A549 (cell line): Measurements from ENCODE around the gene COX7A2L. TPM values are rescaled to one million over a fixed set of nuclear protein-coding genes. Genes with fewer than 3 reads are reported as not detected.

Source experiments
- ATAC-seq, 2 experiments: fragments of 200-7000 bp in 1 of 2; fragments of >200 bp in 1 of 2; cut with Nextera tagmentation in 1 of 2; cut with Tn5 transposase in 1 of 2; 3 replicates each; pipeline versions ENCODE4 v1.8.0 to v1.9.1; 2018 to 2020; ENCODE audit warnings: mild to moderate bottlenecking in 1 of 2, moderate library complexity in 1 of 2
- CTCF ChIA-PET: fragments of 300-600 bp; sonication (Branson Sonifier 250); formaldehyde crosslinking; extraction: SDS; loops from one replicate; lab custom pipeline; 2021; ENCODE audit warnings: antibody characterized with exemption, inconsistent platforms; lab: Yijun Ruan, JAX
- POLR2A ChIA-PET: fragments of 350-600 bp; formaldehyde crosslinking; extraction: SDS; loops from one replicate; lab custom pipeline; 2021; ENCODE audit warnings: antibody characterized with exemption, inconsistent platforms; lab: Yijun Ruan, JAX
- DNase-seq, 2 experiments: peaks; one replicate each; pipeline versions ENCODE4 v3.0.0 to v3.0.0-alpha.2; 2011 to 2016; ENCODE audit warnings: low read depth in 1 of 2, low spot score in 1 of 2
- FAIRE-seq: peaks from 2 replicates; lab custom pipeline; 2011; peaks lifted over from hg19 to GRCh38; lab: Jason Lieb, UNC
- H3K27ac ChIP-seq, 2 experiments: fragments of >200 bp; sonication (Bioruptor Twin); formaldehyde crosslinking; 3 replicates each; pipeline ENCODE4 v1.5.1; 2016 to 2017
- H3K4me1 ChIP-seq: fragments of >200 bp; sonication (Bioruptor Twin); formaldehyde crosslinking; 3 replicates; pipeline ENCODE4 v1.6.1; 2016
- H3K4me2 ChIP-seq: fragments of >200 bp; sonication (Bioruptor Twin); formaldehyde crosslinking; 3 replicates; pipeline ENCODE4 v1.6.1; 2016
- H3K4me3 ChIP-seq: fragments of >200 bp; sonication (Bioruptor Twin); formaldehyde crosslinking; 3 replicates; pipeline ENCODE4 v1.5.1; 2016
- H3K9me3 ChIP-seq: fragments of >200 bp; sonication (Bioruptor Twin); formaldehyde crosslinking; 3 replicates; pipeline ENCODE4 v1.6.1; 2016
- CBX8 ChIP-seq: fragments of 200-600 bp; sonication (generic); IDR thresholded peaks from 2 replicates; pipeline ENCODE4 v1.6.1; 2016
- CHD2 ChIP-seq: fragments of 150-350 bp; IDR thresholded peaks from 2 replicates; pipeline ENCODE4 v1.6.1; 2014; ENCODE audit warnings: low read length; ENCODE audit not compliant: partially characterized antibody
- EHF ChIP-seq: fragments of 250-450 bp; sonication (Bioruptor Pico); IDR thresholded peaks from 2 replicates; pipeline ENCODE4 v1.5.0; 2020; ENCODE audit warnings: mild to moderate bottlenecking
- ESRRA ChIP-seq: fragments of 150-350 bp; IDR thresholded peaks from 2 replicates; pipeline ENCODE4 v1.6.1; 2014; ENCODE audit warnings: mild to moderate bottlenecking, low read length, borderline replicate concordance
- FOSB ChIP-seq: fragments of 250-450 bp; sonication (Bioruptor Pico); IDR thresholded peaks from 2 replicates; pipeline ENCODE4 v1.5.0; 2020; ENCODE audit warnings: mild to moderate bottlenecking, moderate library complexity
- FOXS1 ChIP-seq: fragments of 250-450 bp; sonication (Bioruptor Pico); IDR thresholded peaks from 2 replicates; pipeline ENCODE4 v1.5.0; 2020; ENCODE audit warnings: mild to moderate bottlenecking, moderate library complexity
- HDAC2 ChIP-seq: fragments of 200-600 bp; sonication (generic); IDR thresholded peaks from 2 replicates; pipeline ENCODE4 v1.6.1; 2016
- KDM5A ChIP-seq: fragments of 200-600 bp; sonication (generic); IDR thresholded peaks from 2 replicates; pipeline ENCODE4 v1.6.1; 2016; ENCODE audit warnings: antibody characterized with exemption, mild to moderate bottlenecking
- MYC ChIP-seq: IDR thresholded peaks from 2 replicates; pipeline ENCODE4 v1.6.1; 2012; ENCODE audit warnings: mild to moderate bottlenecking, inconsistent platforms, low read length, improper control_type of control experiment, borderline replicate concordance
- POLR2A ChIP-seq: IDR thresholded peaks from 2 replicates; pipeline ENCODE4 v1.6.1; 2012; ENCODE audit warnings: mild to moderate bottlenecking, low read length
- RNF2 ChIP-seq: fragments of 200-600 bp; sonication (generic); IDR thresholded peaks from 2 replicates; pipeline ENCODE4 v1.6.1; 2016; ENCODE audit warnings: low read depth, mild to moderate bottlenecking, antibody characterized with exemption, moderate library complexity, borderline replicate concordance
- SMC3 ChIP-seq: fragments of >200 bp; sonication (Bioruptor Twin); formaldehyde crosslinking; IDR thresholded peaks from 3 replicates; pipeline ENCODE4 v1.6.1; 2018; ENCODE audit warnings: inconsistent platforms
- SREBF2 ChIP-seq: fragments of 450-650 bp; IDR thresholded peaks from 2 replicates; pipeline ENCODE4 v1.6.1; 2014; ENCODE audit warnings: mild to moderate bottlenecking, moderate library complexity
- ZC3H11A ChIP-seq: fragments of 450-650 bp; IDR thresholded peaks from 2 replicates; pipeline ENCODE4 v1.6.1; 2014; ENCODE audit warnings: antibody characterized with exemption, mild to moderate bottlenecking
- ZSCAN20 ChIP-seq: fragments of 250-450 bp; sonication (Bioruptor Pico); IDR thresholded peaks from 2 replicates; pipeline ENCODE4 v1.8.0; 2022; ENCODE audit warnings: mild to moderate bottlenecking, moderate library complexity
- WGBS: methylation state at CpG from one replicate; pipeline ENCODE4 v1.1.6; 2017; ENCODE audit errors: missing lambda C conversion rate; 5-methylcytosine and 5-hydroxymethylcytosine counted together
- polyA plus RNA-seq, 4 experiments: library from polyadenylated mRNA; depleted of rRNA in 3 of 4; stranded (reverse); fragments of >200 nt; fragmentation: RNase III in 1 of 4; extraction: RNeasy Plus Mini Kit Qiagen cat#74134 plus additional on column Dnase treatment in 1 of 4; gene quantifications; 2 replicates in 3 of 4; 3 replicates in 1 of 4; pipeline ENCODE4 v1.2.3, GENCODE V29; 2011 to 2017
- TF ChIP-seq, protein P1 (sequence below): fragments of >200 bp; sonication (Bioruptor Twin); formaldehyde crosslinking; IDR thresholded peaks from 3 replicates; pipeline ENCODE4 v1.5.1; 2016
- TF ChIP-seq, protein P2 (sequence below): fragments of 200-600 bp; sonication (generic); IDR thresholded peaks from 2 replicates; pipeline ENCODE4 v1.6.1; 2016; ENCODE audit warnings: antibody characterized with exemption, mild to moderate bottlenecking, moderate library complexity
- TF ChIP-seq, protein P3 (sequence below): fragments of 250-450 bp; sonication (Bioruptor Pico); IDR thresholded peaks from 2 replicates; pipeline ENCODE4 v1.5.0; 2020; ENCODE audit warnings: low read depth, mild to moderate bottlenecking, moderate library complexity
- TF ChIP-seq, protein P4 (sequence below): fragments of 150-350 bp; IDR thresholded peaks from 2 replicates; pipeline ENCODE4 v1.6.1; 2014; ENCODE audit warnings: low read depth, mild to moderate bottlenecking, low read length
- TF ChIP-seq, protein P5 (sequence below): IDR thresholded peaks from 2 replicates; pipeline ENCODE4 v1.6.1; 2012

The COX7A2L gene
- polyA plus RNA-seq, 2 of the 4 experiments (the other 2 are of a cell fraction), result 126 to 258 TPM

DNA sequence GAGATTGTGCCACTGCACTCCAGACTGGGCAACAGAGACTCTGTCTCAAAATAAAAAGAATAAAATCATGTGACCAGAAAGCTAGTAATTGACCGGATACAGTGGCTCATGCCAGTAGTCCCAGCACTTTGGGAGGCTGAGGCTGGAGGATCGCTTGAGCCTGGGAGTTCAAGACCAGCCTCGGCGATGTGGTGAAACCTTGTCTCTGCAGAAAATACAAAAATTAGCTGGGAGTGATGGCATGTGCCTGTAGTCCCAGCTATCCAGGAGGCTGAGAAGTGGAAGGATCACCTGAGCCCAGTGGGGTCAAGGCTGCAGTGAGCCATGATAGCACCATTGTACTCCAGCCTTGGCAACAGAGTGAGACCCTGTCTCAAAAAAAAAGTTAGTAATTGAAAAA lies 36.8 kb downstream of the COX7A2L start:
- no peak for ATAC-seq
- TF ChIP-seq SMC3, result no peak
- no peak for TF ChIP-seq ZC3H11A
- TF ChIP-seq FOXS1 (CRISPR knock-in tag), result no peak
- TF ChIP-seq CBX8, result no peak
- TF ChIP-seq, protein P1, sequence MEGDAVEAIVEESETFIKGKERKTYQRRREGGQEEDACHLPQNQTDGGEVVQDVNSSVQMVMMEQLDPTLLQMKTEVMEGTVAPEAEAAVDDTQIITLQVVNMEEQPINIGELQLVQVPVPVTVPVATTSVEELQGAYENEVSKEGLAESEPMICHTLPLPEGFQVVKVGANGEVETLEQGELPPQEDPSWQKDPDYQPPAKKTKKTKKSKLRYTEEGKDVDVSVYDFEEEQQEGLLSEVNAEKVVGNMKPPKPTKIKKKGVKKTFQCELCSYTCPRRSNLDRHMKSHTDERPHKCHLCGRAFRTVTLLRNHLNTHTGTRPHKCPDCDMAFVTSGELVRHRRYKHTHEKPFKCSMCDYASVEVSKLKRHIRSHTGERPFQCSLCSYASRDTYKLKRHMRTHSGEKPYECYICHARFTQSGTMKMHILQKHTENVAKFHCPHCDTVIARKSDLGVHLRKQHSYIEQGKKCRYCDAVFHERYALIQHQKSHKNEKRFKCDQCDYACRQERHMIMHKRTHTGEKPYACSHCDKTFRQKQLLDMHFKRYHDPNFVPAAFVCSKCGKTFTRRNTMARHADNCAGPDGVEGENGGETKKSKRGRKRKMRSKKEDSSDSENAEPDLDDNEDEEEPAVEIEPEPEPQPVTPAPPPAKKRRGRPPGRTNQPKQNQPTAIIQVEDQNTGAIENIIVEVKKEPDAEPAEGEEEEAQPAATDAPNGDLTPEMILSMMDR, result no peak
- no peak for TF ChIP-seq SREBF2
- TF ChIP-seq CHD2, result no peak
- TF ChIP-seq EHF (CRISPR knock-in tag), result no peak
- TF ChIP-seq, protein P2, sequence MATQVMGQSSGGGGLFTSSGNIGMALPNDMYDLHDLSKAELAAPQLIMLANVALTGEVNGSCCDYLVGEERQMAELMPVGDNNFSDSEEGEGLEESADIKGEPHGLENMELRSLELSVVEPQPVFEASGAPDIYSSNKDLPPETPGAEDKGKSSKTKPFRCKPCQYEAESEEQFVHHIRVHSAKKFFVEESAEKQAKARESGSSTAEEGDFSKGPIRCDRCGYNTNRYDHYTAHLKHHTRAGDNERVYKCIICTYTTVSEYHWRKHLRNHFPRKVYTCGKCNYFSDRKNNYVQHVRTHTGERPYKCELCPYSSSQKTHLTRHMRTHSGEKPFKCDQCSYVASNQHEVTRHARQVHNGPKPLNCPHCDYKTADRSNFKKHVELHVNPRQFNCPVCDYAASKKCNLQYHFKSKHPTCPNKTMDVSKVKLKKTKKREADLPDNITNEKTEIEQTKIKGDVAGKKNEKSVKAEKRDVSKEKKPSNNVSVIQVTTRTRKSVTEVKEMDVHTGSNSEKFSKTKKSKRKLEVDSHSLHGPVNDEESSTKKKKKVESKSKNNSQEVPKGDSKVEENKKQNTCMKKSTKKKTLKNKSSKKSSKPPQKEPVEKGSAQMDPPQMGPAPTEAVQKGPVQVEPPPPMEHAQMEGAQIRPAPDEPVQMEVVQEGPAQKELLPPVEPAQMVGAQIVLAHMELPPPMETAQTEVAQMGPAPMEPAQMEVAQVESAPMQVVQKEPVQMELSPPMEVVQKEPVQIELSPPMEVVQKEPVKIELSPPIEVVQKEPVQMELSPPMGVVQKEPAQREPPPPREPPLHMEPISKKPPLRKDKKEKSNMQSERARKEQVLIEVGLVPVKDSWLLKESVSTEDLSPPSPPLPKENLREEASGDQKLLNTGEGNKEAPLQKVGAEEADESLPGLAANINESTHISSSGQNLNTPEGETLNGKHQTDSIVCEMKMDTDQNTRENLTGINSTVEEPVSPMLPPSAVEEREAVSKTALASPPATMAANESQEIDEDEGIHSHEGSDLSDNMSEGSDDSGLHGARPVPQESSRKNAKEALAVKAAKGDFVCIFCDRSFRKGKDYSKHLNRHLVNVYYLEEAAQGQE, result no peak
- TF ChIP-seq FOSB (CRISPR knock-in tag), result no peak
- no peak for TF ChIP-seq MYC
- TF ChIP-seq, protein P3, sequence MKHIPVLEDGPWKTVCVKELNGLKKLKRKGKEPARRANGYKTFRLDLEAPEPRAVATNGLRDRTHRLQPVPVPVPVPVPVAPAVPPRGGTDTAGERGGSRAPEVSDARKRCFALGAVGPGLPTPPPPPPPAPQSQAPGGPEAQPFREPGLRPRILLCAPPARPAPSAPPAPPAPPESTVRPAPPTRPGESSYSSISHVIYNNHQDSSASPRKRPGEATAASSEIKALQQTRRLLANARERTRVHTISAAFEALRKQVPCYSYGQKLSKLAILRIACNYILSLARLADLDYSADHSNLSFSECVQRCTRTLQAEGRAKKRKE (CRISPR knock-in tag), result no peak
- TF ChIP-seq, all 56 proteins: peak for 0

DNA sequence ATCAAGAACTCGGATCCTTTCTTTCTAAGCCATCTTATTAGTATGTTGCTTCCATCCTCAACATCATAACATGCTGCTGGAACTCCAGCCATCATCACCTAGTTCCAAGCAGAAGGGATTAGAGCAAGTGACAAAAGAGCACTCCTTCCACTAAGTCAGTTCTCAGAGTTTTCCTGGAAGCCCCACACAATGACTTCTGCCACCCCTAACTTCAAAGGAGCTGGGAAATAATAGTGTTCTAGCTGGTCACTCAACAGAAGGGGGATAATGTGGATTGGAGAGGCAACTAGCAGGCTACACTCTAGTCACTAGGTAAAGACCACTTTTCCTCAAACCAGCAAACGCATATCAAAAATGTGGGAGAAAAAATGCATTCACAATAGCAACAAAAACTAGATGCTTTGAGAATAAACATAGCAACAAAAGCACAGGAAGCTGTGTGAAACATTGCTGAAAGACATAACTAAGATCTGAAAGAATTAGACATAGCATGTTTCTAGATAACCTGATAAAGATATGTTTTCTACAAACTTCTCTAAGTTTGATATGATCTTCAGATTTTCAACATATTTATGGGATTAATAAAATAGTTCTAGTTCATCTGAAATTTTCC lies 39.5 kb downstream of the COX7A2L start:
- CTCF ChIA-PET, result interaction anchor here (0.9 to 9.0 kb wide), 2 partner anchors 11 to 229 kb away, joined by 3 to 131 read pairs; no protein-coding TSS in a partner anchor
- H3K4me2 ChIP-seq, result no peak overlapping the region
- ATAC-seq (no peak), DNase-seq (no peak), FAIRE-seq (no peak)
- POLR2A ChIA-PET, result no interaction called here
- WGBS, result 91% methylated on average over 2 of the region's 2 CpGs
- H3K9me3 ChIP-seq, result no peaks in the 10 kb centered on the region
- no peak for TF ChIP-seq RNF2
- TF ChIP-seq SMC3, result no peak
- TF ChIP-seq, protein P4, sequence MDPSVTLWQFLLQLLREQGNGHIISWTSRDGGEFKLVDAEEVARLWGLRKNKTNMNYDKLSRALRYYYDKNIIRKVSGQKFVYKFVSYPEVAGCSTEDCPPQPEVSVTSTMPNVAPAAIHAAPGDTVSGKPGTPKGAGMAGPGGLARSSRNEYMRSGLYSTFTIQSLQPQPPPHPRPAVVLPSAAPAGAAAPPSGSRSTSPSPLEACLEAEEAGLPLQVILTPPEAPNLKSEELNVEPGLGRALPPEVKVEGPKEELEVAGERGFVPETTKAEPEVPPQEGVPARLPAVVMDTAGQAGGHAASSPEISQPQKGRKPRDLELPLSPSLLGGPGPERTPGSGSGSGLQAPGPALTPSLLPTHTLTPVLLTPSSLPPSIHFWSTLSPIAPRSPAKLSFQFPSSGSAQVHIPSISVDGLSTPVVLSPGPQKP, result no peak
- no peak for TF ChIP-seq KDM5A
- no peak for TF ChIP-seq ESRRA
- TF ChIP-seq HDAC2, result no peak
- TF ChIP-seq POLR2A, result no peak
- no peak for TF ChIP-seq ZSCAN20 (CRISPR knock-in tag)
- TF ChIP-seq, protein P5, sequence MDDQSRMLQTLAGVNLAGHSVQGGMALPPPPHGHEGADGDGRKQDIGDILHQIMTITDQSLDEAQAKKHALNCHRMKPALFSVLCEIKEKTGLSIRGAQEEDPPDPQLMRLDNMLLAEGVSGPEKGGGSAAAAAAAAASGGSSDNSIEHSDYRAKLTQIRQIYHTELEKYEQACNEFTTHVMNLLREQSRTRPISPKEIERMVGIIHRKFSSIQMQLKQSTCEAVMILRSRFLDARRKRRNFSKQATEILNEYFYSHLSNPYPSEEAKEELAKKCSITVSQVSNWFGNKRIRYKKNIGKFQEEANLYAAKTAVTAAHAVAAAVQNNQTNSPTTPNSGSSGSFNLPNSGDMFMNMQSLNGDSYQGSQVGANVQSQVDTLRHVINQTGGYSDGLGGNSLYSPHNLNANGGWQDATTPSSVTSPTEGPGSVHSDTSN, result no peak
- TF ChIP-seq, all 56 proteins: peak for 0
- H3K27ac ChIP-seq, result no peak overlapping the region
- no peak overlapping the region for H3K4me3 ChIP-seq
- H3K4me1 ChIP-seq, result no peaks in the 10 kb centered on the region; the same call in 2 of the 3 replicates

More for the DNA sequence above, 36.8 kb downstream of the COX7A2L start:
- H3K4me3 ChIP-seq, result no peak overlapping the region
- ChIA-PET POLR2A (interaction anchor here (0.7 kb wide), 1 partner anchor 10 kb away, joined by 3 read pairs; no protein-coding TSS in a partner anchor), CTCF (interaction anchor here (0.8 to 9.0 kb wide), 4 partner anchors 10 to 231 kb away, joined by 3 to 131 read pairs (median 3); no protein-coding TSS in a partner anchor)
- no peak overlapping the region for H3K4me2 ChIP-seq
- no peaks in the 10 kb centered on the region for H3K9me3 ChIP-seq
- 91% methylated on average over 4 of the region's 4 CpGs for WGBS
- no peak for FAIRE-seq
- peaks cover 12% of the 10 kb centered on the region for H3K4me1 ChIP-seq
- no peak for DNase-seq
- H3K27ac ChIP-seq, result no peak overlapping the region
